ENCODE measurements around the gene NCK2. TPM values are rescaled to one million over a fixed set of nuclear protein-coding genes. Genes with fewer than 3 reads are reported as not detected.

NCK2 gene
- total and polyA plus RNA-seq, 9 of the 15 experiments (the other 6 are each of a cell fraction or from before 2014, with no cell fraction given), result 0.90 to 27.9 (median 15.9) TPM

- intact Hi-C loops (cut with micrococcal nuclease), result no loop called here
- no peak overlapping the region for H3K4me3 ChIP-seq
- peaks cover 0 to 3% of the 10 kb centered on the region in 2 experiments; a peak in 1 of 5 replicates for H3K27me3 ChIP-seq (ENCODE audit: control insufficient read depth in 2 of 2, insufficient read depth in 2 of 2, low read length in 2 of 2)
- BruUV-seq (replicated peaks), result no TSS peak
- no peaks in the 10 kb centered on the region for H3K79me2 ChIP-seq (ENCODE audit: control insufficient read depth, insufficient read depth, low read length)
- peaks cover 0 to 6% of the 10 kb centered on the region in 2 experiments; a peak in 1 of 5 replicates for H3K4me1 ChIP-seq (replicated peaks in 1 of 2; ENCODE audit: control insufficient read depth in 2 of 2, insufficient read depth in 2 of 2, low read length in 2 of 2)
- H3K9me3 ChIP-seq (replicated peaks; ENCODE audit: control insufficient read depth, insufficient read depth, low read depth, low read length), result no peaks in the 10 kb centered on the region
- no peak overlapping the region for H3K9ac ChIP-seq (ENCODE audit: insufficient read depth in 1 of 2, low read depth in 2 of 2, low read length in 2 of 2)
- peak; percentile 19 for FAIRE-seq
- peak in 2 of 4 experiments; percentile 28 to 30 for DNase-seq (ENCODE audit: extremely low read depth in 1 of 4, low spot score in 3 of 4)
- ChIA-PET POLR2A (interaction anchor here (0.7 kb wide), 1 partner anchor 20 kb away, joined by 3 read pairs; no protein-coding TSS in a partner anchor), CTCF (ENCODE audit: low intra/inter-chr PET ratio) (no interaction called here)
- peak; percentile 84 for ATAC-seq
- H3K9me1 ChIP-seq (ENCODE audit: control insufficient read depth, insufficient read depth, low read length), result peaks cover 2% of the 10 kb centered on the region
- H4K20me1 ChIP-seq (replicated peaks; ENCODE audit: control insufficient read depth, insufficient read depth, low read length), result no peaks in the 10 kb centered on the region
- peaks cover 9% of the 10 kb centered on the region; the same call in 1 of the 3 replicates for H3K36me3 ChIP-seq (ENCODE audit: control insufficient read depth, insufficient read depth, low read length)
- H3K4me2 ChIP-seq (ENCODE audit: insufficient read depth, low read length), result no peak overlapping the region
- 9% methylated on average over 4 of the region's 4 CpGs for WGBS (ENCODE audit: insufficient coverage, low coverage, missing lambda C conversion rate)
- H2AFZ ChIP-seq (ENCODE audit: low read depth, low read length), result no peak overlapping the region
- in situ Hi-C loops (cut with MboI), result no loop called here
- no peak overlapping the region for H3K27ac ChIP-seq (ENCODE audit: extremely low read depth, low read depth, low read length)
- peak; percentile 9 for TF ChIP-seq CTCFL (IDR thresholded peaks at IDR 0.05; ENCODE audit: borderline replicate concordance, insufficient read depth, low read depth, low read length, poor library complexity, severe bottlenecking)
- no peak for TF ChIP-seq PRPF4 (IDR thresholded peaks at IDR 0.05; ENCODE audit: insufficient read depth, low read depth, low read length, poor library complexity, severe bottlenecking)
- no peak for TF ChIP-seq ARID2 (IDR thresholded peaks at IDR 0.05)
- TF ChIP-seq LCOR (CRISPR knock-in tag; IDR thresholded peaks at IDR 0.05), result no peak
- no peak for TF ChIP-seq TFE3 (CRISPR knock-in tag; IDR thresholded peaks at IDR 0.05)
- peak; percentile 36 to 52 (median 50) for TF ChIP-seq CTCF (IDR thresholded peaks at IDR 0.05 in 2 of 3, conservative IDR thresholded peaks at IDR 0.05 in 1 of 3; ENCODE audit: insufficient read depth in 2 of 3, low read depth in 1 of 3, low read length in 3 of 3)
- no peak for TF ChIP-seq SLC30A9 (CRISPR knock-in tag; IDR thresholded peaks at IDR 0.05)
- no peak for TF ChIP-seq ZNF143 (CRISPR knock-in tag; IDR thresholded peaks at IDR 0.05)
- no peak for TF ChIP-seq CHD1 (IDR thresholded peaks at IDR 0.05; ENCODE audit: low read length)
These were observed 152.1 kb downstream of the NCK2 start for GRCh38 chr2:105896765-105897163.

All from K562 (cell line).